Small intestine (tissue), 7 donors: ENCODE data around the gene GAGE12F. TPM values are rescaled to one million over a fixed set of nuclear protein-coding genes. Genes with fewer than 3 reads are reported as not detected.
"Not testable (repeated sequence)": the region's sequence is repeated elsewhere in the genome, so short reads cannot be mapped to it uniquely, and the experiment has no call there.

Source experiments
- DNase-seq, 2 donors: peaks; one replicate each; pipeline versions ENCODE4 v3.0.0 to v3.0.0-alpha.2; 2013
- FAIRE-seq: peaks from 2 replicates; lab custom pipeline; 2012; peaks lifted over from hg19 to GRCh38; lab: Jason Lieb, UNC
- H3K27ac ChIP-seq, 3 donors: one replicate each; pipeline ENCODE4 v1.5.1; 2013; ENCODE audit warnings: low read length in 2 of 3, mild to moderate bottlenecking in 2 of 3, control low read depth in 1 of 3, inconsistent platforms in 1 of 3, low read depth in 1 of 3, moderate library complexity in 1 of 3
- H3K27me3 ChIP-seq, 3 donors: one replicate each; pipeline ENCODE4 v1.6.1; 2013; ENCODE audit warnings: low read length in 3 of 3, inconsistent platforms in 1 of 3; ENCODE audit not compliant: control insufficient read depth in 3 of 3, insufficient read depth in 3 of 3
- H3K36me3 ChIP-seq, 3 donors: one replicate each; pipeline ENCODE4 v1.6.1; 2013; ENCODE audit warnings: low read length in 3 of 3, inconsistent platforms in 1 of 3, low read depth in 1 of 3, mild to moderate bottlenecking in 1 of 3, moderate library complexity in 1 of 3; ENCODE audit not compliant: control insufficient read depth in 3 of 3, insufficient read depth in 2 of 3
- H3K4me1 ChIP-seq, 3 donors: one replicate each; pipeline ENCODE4 v1.6.1; 2013; ENCODE audit warnings: low read length in 2 of 3, inconsistent platforms in 1 of 3, low read depth in 1 of 3, mild to moderate bottlenecking in 1 of 3, moderate library complexity in 1 of 3; ENCODE audit not compliant: control insufficient read depth in 3 of 3, insufficient read depth in 2 of 3
- H3K4me3 ChIP-seq, 3 donors: one replicate each; pipeline ENCODE4 v1.5.1; 2013; ENCODE audit warnings: low read length in 3 of 3, control low read depth in 1 of 3, inconsistent platforms in 1 of 3, low read depth in 1 of 3, mild to moderate bottlenecking in 1 of 3, moderate library complexity in 1 of 3
- H3K9me3 ChIP-seq, 2 donors: one replicate each; pipeline ENCODE4 v1.6.1; 2013; ENCODE audit warnings: low read depth in 1 of 2, low read length in 1 of 2; ENCODE audit not compliant: control insufficient read depth in 2 of 2, insufficient read depth in 1 of 2
- WGBS, 3 donors: extraction: QIAGEN DNeasy Blood & Tissue Kit; methylation state at CpG; one replicate each; pipeline ENCODE4 v1.1.7; 2013; 5-methylcytosine and 5-hydroxymethylcytosine counted together
- polyA plus RNA-seq, 4 donors: library from polyadenylated mRNA; stranded (reverse) in 3 of 4; unstranded in 1 of 4; fragments of 200-250 nt in 3 of 4; fragments of 120-200 nt in 1 of 4; gene quantifications; one replicate each; pipeline versions ENCODE4 v1.2.1 to v1.2.3, GENCODE V29; 2013
- donor health status: healthy with polysubstance abuse.
- donor health status: control.
- donor health status: control.
- donor health status: Bipolar disorder and iron deficiency.
- donor health status: healthy.

Gene GAGE12F
- polyA plus RNA-seq, 4 donors = not detected

DNA sequence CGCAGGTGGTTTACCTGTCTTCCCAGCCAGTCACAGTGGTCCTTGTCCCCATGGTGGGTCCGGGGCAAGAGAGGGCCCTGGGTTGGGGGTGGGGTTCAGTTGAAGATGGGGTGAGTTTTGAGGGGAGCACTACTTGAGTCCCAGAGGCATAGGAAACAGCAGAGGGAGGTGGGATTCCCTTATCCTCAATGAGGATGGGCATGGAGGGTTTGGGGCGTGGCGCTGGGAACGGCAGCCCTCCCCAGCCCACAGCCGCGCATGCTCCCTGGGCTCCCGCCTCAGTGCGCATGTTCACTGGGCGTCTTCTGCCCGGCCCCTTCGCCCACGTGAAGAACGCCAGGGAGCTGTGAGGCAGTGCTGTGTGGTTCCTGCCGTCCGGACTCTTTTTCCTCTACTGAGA lies 28.6 kb downstream of the GAGE12F start, which contains the start of gene GAGE2A:
Gene GAGE2A, plus strand, starts transcription at position 301 of the 400 bp plus-strand sequence. CDS start 1,155 bp downstream, outside the sequence.
- FAIRE-seq, H3K36me3 ChIP-seq, H3K27me3 ChIP-seq: not testable (repeated sequence)

DNA sequence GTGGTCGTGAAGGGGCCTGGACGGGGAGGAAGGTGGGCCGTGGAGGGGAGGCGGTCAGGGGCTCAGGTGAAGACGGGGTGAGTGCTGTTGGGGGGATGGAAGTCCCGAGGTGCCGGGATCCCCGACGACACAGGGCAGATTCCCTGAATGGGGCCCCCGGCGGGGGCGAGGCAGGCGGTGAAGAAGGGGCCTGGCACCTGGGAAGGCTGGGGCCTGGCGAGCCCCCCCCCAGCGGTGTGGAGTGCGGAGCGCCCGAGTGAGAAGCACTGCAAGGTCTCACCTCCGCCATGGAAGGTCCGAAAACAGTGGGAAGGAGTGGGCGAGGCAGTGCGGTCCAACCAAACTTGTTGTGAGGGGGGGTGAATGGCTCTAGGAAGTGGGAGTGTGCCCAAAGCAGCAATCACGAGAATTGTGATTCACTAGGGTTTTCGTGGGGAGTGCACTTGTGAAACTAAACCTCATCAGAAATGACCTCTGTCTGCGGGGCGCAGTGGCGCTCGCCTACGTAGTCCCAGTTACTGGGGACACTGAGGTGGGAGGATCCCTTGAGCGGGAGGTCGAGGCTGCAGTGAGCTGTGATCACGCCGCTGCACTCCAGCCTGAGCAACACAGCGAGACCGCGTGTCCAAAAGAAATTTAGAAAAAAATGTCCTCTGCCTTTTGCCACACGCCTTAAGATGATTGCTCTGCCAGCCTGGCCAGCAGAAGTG lies 29.3 kb downstream of the GAGE12F start:
- not testable (repeated sequence) for H3K9me3 ChIP-seq, H3K27ac ChIP-seq, H3K27me3 ChIP-seq, H3K36me3 ChIP-seq, FAIRE-seq, DNase-seq, H3K4me3 ChIP-seq, H3K4me1 ChIP-seq
- 92 to 94% (median 92%) methylated on average over 23 to 25 of the region's 37 CpGs for WGBS, 3 donors

More for the DNA sequence above, 28.6 kb downstream of the GAGE12F start, which contains the start of gene GAGE2A:
- not testable (repeated sequence) for DNase-seq, H3K9me3 ChIP-seq, H3K4me1 ChIP-seq, H3K27ac ChIP-seq, H3K4me3 ChIP-seq
- WGBS, 3 donors = no CpG with 5 or more reads among the region's 16 CpGs

DNA sequence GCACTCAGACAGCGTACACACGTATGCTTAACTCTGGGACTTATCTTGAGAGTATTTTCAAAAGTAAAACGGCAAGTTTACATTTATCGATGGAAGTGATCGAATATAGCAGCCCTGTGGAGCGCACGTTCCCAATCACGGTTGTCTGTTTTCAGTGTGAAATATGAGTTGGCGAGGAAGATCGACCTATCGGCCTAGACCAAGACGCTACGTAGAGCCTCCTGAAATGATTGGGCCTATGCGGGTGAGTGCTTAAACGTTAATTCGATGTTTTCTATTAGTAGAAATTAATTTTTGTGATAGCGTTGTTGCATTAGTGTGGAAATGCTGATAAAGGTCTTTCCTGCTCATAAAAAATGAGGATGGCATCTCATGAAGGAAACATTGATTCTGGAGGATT lies 29.8 kb downstream of the GAGE12F start:
- 93 to 95% (median 94%) methylated on average over 10 to 13 of the region's 17 CpGs for WGBS, 3 donors
- not testable (repeated sequence) for FAIRE-seq, H3K9me3 ChIP-seq, H3K4me3 ChIP-seq, H3K4me1 ChIP-seq, H3K27ac ChIP-seq, H3K27me3 ChIP-seq, H3K36me3 ChIP-seq, DNase-seq

DNA sequence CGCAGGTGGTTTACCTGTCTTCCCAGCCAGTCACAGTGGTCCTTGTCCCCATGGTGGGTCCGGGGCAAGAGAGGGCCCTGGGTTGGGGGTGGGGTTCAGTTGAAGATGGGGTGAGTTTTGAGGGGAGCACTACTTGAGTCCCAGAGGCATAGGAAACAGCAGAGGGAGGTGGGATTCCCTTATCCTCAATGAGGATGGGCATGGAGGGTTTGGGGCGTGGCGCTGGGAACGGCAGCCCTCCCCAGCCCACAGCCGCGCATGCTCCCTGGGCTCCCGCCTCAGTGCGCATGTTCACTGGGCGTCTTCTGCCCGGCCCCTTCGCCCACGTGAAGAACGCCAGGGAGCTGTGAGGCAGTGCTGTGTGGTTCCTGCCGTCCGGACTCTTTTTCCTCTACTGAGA lies 38.1 kb downstream of the GAGE12F start, which contains the start of gene GAGE1:
Gene GAGE1, plus strand, starts transcription at position 301 of the 400 bp plus-strand sequence. CDS start 1,155 bp downstream, outside the sequence.
- WGBS, 3 donors = no CpG with 5 or more reads among the region's 16 CpGs

DNA sequence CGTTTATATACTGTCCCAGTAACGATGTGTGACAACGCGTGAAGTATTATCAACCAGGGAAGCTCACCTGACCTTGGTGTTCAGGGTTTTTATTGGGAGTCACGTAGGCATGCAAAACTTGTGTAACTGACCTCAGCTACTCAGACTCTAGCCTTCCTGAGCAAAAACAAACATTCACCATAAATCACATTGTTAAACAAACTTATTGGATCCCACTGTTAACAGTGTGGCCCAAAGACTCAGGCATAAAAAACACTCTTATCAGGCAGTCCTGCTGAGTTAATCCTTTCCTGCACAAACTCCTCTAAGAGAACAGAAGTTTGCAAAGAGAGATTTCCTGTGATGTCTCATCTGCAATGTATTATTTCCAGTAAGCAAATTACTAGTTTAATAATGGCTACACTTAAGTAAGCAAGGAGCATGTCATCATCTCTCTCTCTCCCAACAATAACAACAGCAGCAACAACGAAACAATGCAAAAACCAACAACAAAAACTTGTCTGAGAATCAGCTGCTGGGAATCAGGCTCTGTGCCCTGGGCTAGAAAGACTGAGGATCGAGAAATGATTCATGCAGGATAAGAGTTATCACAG lies 50.2 kb downstream of the GAGE12F start:
- Histone ChIP-seq H3K27ac (no peak overlapping the region), H3K36me3 (no peaks in the 10 kb centered on the region), H3K4me3 (no peak overlapping the region), H3K4me1 (no peaks in the 10 kb centered on the region), H3K27me3 (no peaks in the 10 kb centered on the region), H3K9me3 (no peaks in the 10 kb centered on the region)
- 30 to 40% (median 34%) methylated on average over 7 of the region's 7 CpGs for WGBS, 3 donors
- FAIRE-seq = no peak
- DNase-seq = no peak

More for the DNA sequence above, 38.1 kb downstream of the GAGE12F start, which contains the start of gene GAGE1:
- H3K36me3 ChIP-seq, H3K4me3 ChIP-seq, H3K27me3 ChIP-seq, H3K27ac ChIP-seq, FAIRE-seq, H3K4me1 ChIP-seq, DNase-seq, H3K9me3 ChIP-seq: not testable (repeated sequence)

Other genes with a start within 250 kb of the GAGE12F start
- gene GAGE12J, start 238.8 kb upstream of the GAGE12F start, polyA plus RNA-seq = not detected
- gene GAGE13, start 229.3 kb upstream of the GAGE12F start, polyA plus RNA-seq = not detected
- not detected for gene GAGE12C, start 28.7 kb upstream of the GAGE12F start, polyA plus RNA-seq
- not detected for gene GAGE12D, start 19.1 kb upstream of the GAGE12F start, polyA plus RNA-seq
- gene GAGE12E, start 9.6 kb upstream of the GAGE12F start, polyA plus RNA-seq = not detected
- not detected for gene GAGE12G, start 9.6 kb downstream of the GAGE12F start, polyA plus RNA-seq
- gene GAGE12H, start 19.1 kb downstream of the GAGE12F start, polyA plus RNA-seq = not detected
- not detected for gene GAGE2A, start 28.7 kb downstream of the GAGE12F start, polyA plus RNA-seq
- not detected for gene GAGE1, start 38.2 kb downstream of the GAGE12F start, polyA plus RNA-seq
- gene PAGE1, start 135.1 kb downstream of the GAGE12F start, polyA plus RNA-seq = not detected